K562 (cell line): ENCODE results near the gene CD48. TPM values are rescaled to one million over a fixed set of nuclear protein-coding genes. Genes with fewer than 3 reads are reported as not detected.

Experiments used
- ATAC-seq: fragments of 200-7000 bp; cut with Tn5 transposase; 3 replicates; pipeline ENCODE4 v1.9.1; 2020; ENCODE audit warnings: moderate library complexity
- BruUV-seq: library from RNA; stranded (reverse); fragments of 400-500 nt; replicated peaks from 2 replicates; lab custom pipeline; 2021; lab: Mats Ljungman, UMichigan
- CTCF ChIA-PET: fragments of 300-600 bp; formaldehyde crosslinking; extraction: SDS; loops from one replicate; lab custom pipeline; 2021; ENCODE audit warnings: low intra/inter-chr PET ratio; lab: Yijun Ruan, JAX
- POLR2A ChIA-PET: fragments of 300-600, 350-650 bp; sonication (Branson Sonifier 250); formaldehyde crosslinking; extraction: SDS; loops from one replicate; lab custom pipeline; 2021; ENCODE audit warnings: antibody characterized with exemption, inconsistent platforms; lab: Yijun Ruan, JAX
- DNase-seq, 4 experiments: peaks; one replicate each; pipeline versions ENCODE4 v3.0.0 to v3.0.0-alpha.2; 2011 to 2018; ENCODE audit warnings: low spot score in 3 of 4, mixed read lengths in 3 of 4; ENCODE audit errors: extremely low read depth in 1 of 4
- FAIRE-seq: peaks from 2 replicates; lab custom pipeline; 2011; peaks lifted over from hg19 to GRCh38; lab: Jason Lieb, UNC
- H2AFZ ChIP-seq: 2 replicates; pipeline ENCODE4 v1.6.0; 2011; ENCODE audit warnings: low read depth, low read length, control low read depth, inconsistent platforms
- H3K27ac ChIP-seq: fragments of 200-600 bp; 3 replicates; pipeline ENCODE4 v1.8.0; 2011; ENCODE audit warnings: low read depth, mild to moderate bottlenecking, control low read depth, inconsistent platforms, low read length, moderate library complexity, mixed read lengths; ENCODE audit errors: extremely low read depth
- H3K27me3 ChIP-seq, 2 experiments: fragments of 300-600 bp in 1 of 2; 2 replicates in 1 of 2; 3 replicates in 1 of 2; pipeline versions ENCODE4 v1.6.0 to v1.8.0; 2011; ENCODE audit warnings: inconsistent platforms in 2 of 2, low read length in 2 of 2, mild to moderate bottlenecking in 1 of 2, mixed read lengths in 1 of 2, moderate library complexity in 1 of 2; ENCODE audit not compliant: control insufficient read depth in 2 of 2, insufficient read depth in 2 of 2
- H3K36me3 ChIP-seq: fragments of 300-600 bp; 3 replicates; pipeline ENCODE4 v1.8.0; 2011; ENCODE audit warnings: mild to moderate bottlenecking, low read length, inconsistent platforms; ENCODE audit not compliant: control insufficient read depth, insufficient read depth
- H3K4me1 ChIP-seq, 2 experiments: fragments of 200-600 bp in 1 of 2; replicated peaks in 1 of 2; 2 replicates in 1 of 2; 3 replicates in 1 of 2; pipeline versions ENCODE4 v1.5.1 to v1.8.0; 2011; ENCODE audit warnings: inconsistent platforms in 2 of 2, low read length in 2 of 2, mild to moderate bottlenecking in 1 of 2, mixed read lengths in 1 of 2, moderate library complexity in 1 of 2; ENCODE audit not compliant: control insufficient read depth in 2 of 2, insufficient read depth in 2 of 2
- H3K4me2 ChIP-seq: 2 replicates; pipeline ENCODE4 v1.6.1; 2011; ENCODE audit warnings: low read length, control low read depth, inconsistent platforms, mixed read lengths; ENCODE audit not compliant: insufficient read depth
- H3K4me3 ChIP-seq: fragments of 200-600 bp; sonication (generic), shearing (Covaris generic); 2 replicates; pipeline ENCODE4 v1.5.1; 2016; ENCODE audit warnings: control low read depth, inconsistent platforms
- H3K79me2 ChIP-seq: fragments of 200-600 bp; 3 replicates; pipeline ENCODE4 v1.8.0; 2011; ENCODE audit warnings: low read length, inconsistent platforms; ENCODE audit not compliant: control insufficient read depth, insufficient read depth
- H3K9ac ChIP-seq, 2 experiments: 2 replicates each; pipeline versions ENCODE4 v1.6.0 to v1.6.1; 2011; ENCODE audit warnings: low read depth in 2 of 2, low read length in 2 of 2, control low read depth in 1 of 2, inconsistent platforms in 1 of 2, mild to moderate bottlenecking in 1 of 2, mixed read lengths in 1 of 2; ENCODE audit not compliant: insufficient read depth in 1 of 2
- H3K9me1 ChIP-seq: one replicate; pipeline ENCODE4 v1.6.0; 2011; ENCODE audit warnings: inconsistent platforms, mild to moderate bottlenecking, low read length, moderate library complexity; ENCODE audit not compliant: control insufficient read depth, insufficient read depth
- H3K9me3 ChIP-seq: replicated peaks from 2 replicates; pipeline ENCODE4 v1.5.1; 2011; ENCODE audit warnings: low read depth, low read length, inconsistent platforms; ENCODE audit not compliant: control insufficient read depth, insufficient read depth
- H4K20me1 ChIP-seq: replicated peaks from 2 replicates; pipeline ENCODE4 v1.6.1; 2011; ENCODE audit warnings: low read length, inconsistent platforms, mixed read lengths; ENCODE audit not compliant: control insufficient read depth, insufficient read depth
- CEBPB ChIP-seq: fragments of 450-650 bp; IDR thresholded peaks from 2 replicates; pipeline ENCODE4 v1.6.1; 2016; ENCODE audit warnings: missing genetic modification characterization, missing compliant biosample characterization
- MAFF ChIP-seq: IDR thresholded peaks from 2 replicates; pipeline ENCODE4 v1.6.1; 2012; ENCODE audit warnings: low read length, improper control_type of control experiment
- MYNN ChIP-seq, 2 experiments: sonication (generic); formaldehyde crosslinking in 1 of 2; IDR thresholded peaks; 2 replicates each; pipeline versions ENCODE4 v1.5.0 to v1.6.1; 2016 to 2020; ENCODE audit warnings: antibody characterized with exemption in 1 of 2, missing genetic modification reagents in 1 of 2
- NFXL1 ChIP-seq: fragments of 450-650 bp; formaldehyde crosslinking; IDR thresholded peaks from 2 replicates; pipeline ENCODE4 v1.4.0; 2021; ENCODE audit warnings: mild to moderate bottlenecking
- NUFIP1 ChIP-seq: fragments of 450-650 bp; IDR thresholded peaks from 2 replicates; pipeline ENCODE4 v1.6.1; 2018; ENCODE audit not compliant: partially characterized antibody
- POLR2A ChIP-seq: fragments of 450-650 bp; conservative IDR thresholded peaks from 2 replicates; pipeline ENCODE4 v1.6.1; 2016
- RFX7 ChIP-seq: fragments of 250-450 bp; sonication (Bioruptor Pico); IDR thresholded peaks from 2 replicates; pipeline ENCODE4 v1.5.1; 2021; ENCODE audit warnings: mild to moderate bottlenecking
- ZNF699 ChIP-seq: fragments of 250-450 bp; sonication (Bioruptor Pico); IDR thresholded peaks from 2 replicates; pipeline ENCODE4 v1.8.0; 2021; ENCODE audit warnings: mild to moderate bottlenecking, moderate library complexity; ENCODE audit not compliant: insufficient replicate concordance
- WGBS: fragments of 100-300 bp; shearing (Covaris generic); methylation state at CpG from one replicate; pipeline ENCODE4 v1.1.6; 2016; ENCODE audit warnings: low coverage, mixed read lengths; ENCODE audit not compliant: insufficient coverage; ENCODE audit errors: missing lambda C conversion rate; 5-methylcytosine and 5-hydroxymethylcytosine counted together
- in situ Hi-C: fragments of 300-500 bp; cut with MboI; formaldehyde crosslinking; loops from 4 replicates; pipeline ENCODE4 v1.15.0; 2018; ENCODE audit warnings: inconsistent platforms, mixed read lengths
- intact Hi-C: fragments of 100-400 bp; cut with micrococcal nuclease; formaldehyde crosslinking; loops from 2 replicates; pipeline ENCODE4 v1.14.2; 2022
- polyA plus RNA-seq, 8 experiments: library from polyadenylated mRNA; depleted of rRNA in 4 of 8; stranded (reverse) in 5 of 8; unstranded in 3 of 8; fragments of >200 nt; fragmentation: Nextera tagmentation in 2 of 8; fragmentation: Illumina TruSeq in 1 of 8; extraction: Ambion mirVana in 2 of 8; extraction: Trizol in 1 of 8; gene quantifications; 2 replicates each; pipeline versions ENCODE4 v1.2.1 to v1.2.3, GENCODE V29; 2011 to 2014; ENCODE audit warnings: inconsistent platforms in 1 of 8, missing spikeins in 1 of 8
- total RNA-seq, 7 experiments: library from RNA; depleted of rRNA in 6 of 7; stranded (reverse); fragments of >200 nt in 6 of 7; fragmentation: Illumina TruSeq in 2 of 7; extraction: Trizol in 2 of 7; gene quantifications; 2 replicates each; pipeline versions ENCODE4 v1.2.1 to v1.2.3, GENCODE V29; 2011 to 2021; ENCODE audit warnings: low replicate concordance in 1 of 7

Gene CD48
- total and polyA plus RNA-seq, 9 of the 15 experiments (the other 6 are each of a cell fraction or from before 2014, with no cell fraction given) = 0.10 to 0.42 (median 0.29) TPM; not detected in 3

DNA sequence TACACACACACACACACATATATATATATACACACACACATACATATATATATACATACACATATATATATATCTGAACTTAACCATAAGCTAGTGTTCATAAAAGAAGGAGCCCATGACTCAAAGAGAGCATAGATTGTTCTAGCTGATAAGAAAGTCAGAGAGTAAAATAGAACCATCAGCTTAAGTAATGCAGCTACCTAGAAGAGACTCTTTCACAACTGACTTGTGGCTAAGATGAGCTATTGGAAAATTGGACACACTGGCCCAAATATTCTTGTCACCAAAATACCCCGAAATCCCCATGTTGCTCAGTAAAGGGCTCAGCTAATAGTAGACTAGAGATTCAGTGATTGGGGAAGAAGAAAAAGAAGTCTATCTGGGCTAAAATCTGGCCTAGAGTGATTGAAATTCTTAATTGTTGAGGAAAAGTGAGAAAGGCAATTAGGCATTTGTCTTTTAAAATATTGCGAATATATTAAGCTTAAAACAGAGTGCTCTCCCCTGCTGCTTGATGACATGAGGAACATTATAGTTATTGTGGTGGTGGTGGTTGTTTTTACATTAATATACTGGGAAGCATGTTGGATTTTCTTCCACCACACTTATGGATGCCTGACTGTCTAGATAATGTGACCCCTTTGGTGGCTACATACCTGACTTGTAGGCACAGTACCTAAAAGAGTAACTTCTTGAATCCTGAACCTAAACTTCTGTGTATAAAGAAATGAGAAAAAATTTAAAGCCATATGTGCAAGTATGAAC lies 71.1 kb downstream of the CD48 start:
- Histone ChIP-seq H3K4me1 (peaks cover 0 to 5% of the 10 kb centered on the region in 2 experiments; a peak in 3 of 5 replicates), H3K9me1 (no peaks in the 10 kb centered on the region), H2AFZ (no peak overlapping the region), H3K27ac (no peak overlapping the region), H4K20me1 (no peaks in the 10 kb centered on the region), H3K4me3 (no peak overlapping the region), H3K4me2 (no peak overlapping the region), H3K9me3 (no peaks in the 10 kb centered on the region), H3K79me2 (no peaks in the 10 kb centered on the region), H3K27me3 (no peaks in the 10 kb centered on the region), H3K36me3 (no peaks in the 10 kb centered on the region), H3K9ac (no peak overlapping the region)
- ATAC-seq (no peak), DNase-seq (peak in 2 of 4 experiments; percentile 24), FAIRE-seq (peak; percentile 23)
- in situ Hi-C loops = no loop called here
- ChIA-PET CTCF (no interaction called here), POLR2A (interaction anchor here (0.6 to 1.4 kb wide), 7 partner anchors 8 to 489 kb away, joined by 3 to 6 read pairs (median 3); partner anchors contain the start of gene ATP1A4)
- 49% methylated on average over 2 of the region's 2 CpGs for WGBS
- TF ChIP-seq NFXL1 (CRISPR knock-in tag) (no peak), NUFIP1 (no peak), MAFF (no peak), MYNN (IDR thresholded peaks at IDR 0.05) (no peak), MYNN (CRISPR knock-in tag; IDR thresholded peaks at IDR 0.05) (no peak), RFX7 (CRISPR knock-in tag) (no peak), ZNF699 (no peak), POLR2A (no peak), CEBPB (tag) (peak; percentile 44; the same call in 1 of the 2 replicates)
- BruUV-seq = no TSS peak
- intact Hi-C loops = no loop called here
